ENCODE measurements around the gene CLDN7. TPM values are rescaled to one million over a fixed set of nuclear protein-coding genes. Genes with fewer than 3 reads are reported as not detected.
A peak's percentile ranks its signal among the peaks of the same experiment; 100 is the strongest.

The CLDN7 gene
- total RNA-seq, 4 donors from 2014 or later, result 1.4 to 16.9 (median 4.7) TPM; not detected in 1

GRCh38 chr17:7281953-7282751 lies 19.9 kb upstream of the CLDN7 start:
- peak; percentile 14 for ATAC-seq
- peaks cover 0 to 37% of the 10 kb centered on the region in 2 donors for H3K36me3 ChIP-seq
- H3K9me3 ChIP-seq, result no peaks in the 10 kb centered on the region
- H3K4me1 ChIP-seq, result peaks cover 0 to 69% (median 24%) of the 10 kb centered on the region in 3 donors
- peak overlapping the region; percentile 53 to 86 for H3K4me3 ChIP-seq
- 3 to 5% methylated on average over 6 to 10 of the region's 43 CpGs for WGBS, 2 donors (ENCODE audit: low coverage in 1 of 2)
- H3K27ac ChIP-seq, result peak overlapping the region; percentile 81 to 98 (median 96)
- TF ChIP-seq POLR2AphosphoS5 (IDR thresholded peaks at IDR 0.05) (peak; percentile 80), EP300 (IDR thresholded peaks at IDR 0.05) (no peak), POLR2A (IDR thresholded peaks at IDR 0.05) (peak in 1 of 2 donors; percentile 36)
- no peaks in the 10 kb centered on the region for H3K27me3 ChIP-seq

- peaks cover 0 to 31% of the 10 kb centered on the region in 2 donors for H3K36me3 ChIP-seq
- peak within 1 kb of the TSS; percentile 81 to 98 (median 96) for H3K27ac ChIP-seq
- peaks cover 0 to 61% (median 24%) of the 10 kb centered on the region in 3 donors for H3K4me1 ChIP-seq
- H3K9me3 ChIP-seq, result no peaks in the 10 kb centered on the region
- peak; percentile 88 for ATAC-seq
- TF ChIP-seq, protein P1, sequence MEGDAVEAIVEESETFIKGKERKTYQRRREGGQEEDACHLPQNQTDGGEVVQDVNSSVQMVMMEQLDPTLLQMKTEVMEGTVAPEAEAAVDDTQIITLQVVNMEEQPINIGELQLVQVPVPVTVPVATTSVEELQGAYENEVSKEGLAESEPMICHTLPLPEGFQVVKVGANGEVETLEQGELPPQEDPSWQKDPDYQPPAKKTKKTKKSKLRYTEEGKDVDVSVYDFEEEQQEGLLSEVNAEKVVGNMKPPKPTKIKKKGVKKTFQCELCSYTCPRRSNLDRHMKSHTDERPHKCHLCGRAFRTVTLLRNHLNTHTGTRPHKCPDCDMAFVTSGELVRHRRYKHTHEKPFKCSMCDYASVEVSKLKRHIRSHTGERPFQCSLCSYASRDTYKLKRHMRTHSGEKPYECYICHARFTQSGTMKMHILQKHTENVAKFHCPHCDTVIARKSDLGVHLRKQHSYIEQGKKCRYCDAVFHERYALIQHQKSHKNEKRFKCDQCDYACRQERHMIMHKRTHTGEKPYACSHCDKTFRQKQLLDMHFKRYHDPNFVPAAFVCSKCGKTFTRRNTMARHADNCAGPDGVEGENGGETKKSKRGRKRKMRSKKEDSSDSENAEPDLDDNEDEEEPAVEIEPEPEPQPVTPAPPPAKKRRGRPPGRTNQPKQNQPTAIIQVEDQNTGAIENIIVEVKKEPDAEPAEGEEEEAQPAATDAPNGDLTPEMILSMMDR (IDR thresholded peaks at IDR 0.05), result peak in 1 of 4 experiments; percentile 23
- TF ChIP-seq POLR2AphosphoS5 (IDR thresholded peaks at IDR 0.05) (peak; percentile 84), POLR2A (IDR thresholded peaks at IDR 0.05) (peak; percentile 78 to 86), EP300 (IDR thresholded peaks at IDR 0.05) (no peak)
- WGBS, 2 donors (ENCODE audit: low coverage in 1 of 2), result no CpG with 5 or more reads among the region's 71 CpGs
- H3K27me3 ChIP-seq, result no peaks in the 10 kb centered on the region
- peak within 1 kb of the TSS; percentile 53 to 86 for H3K4me3 ChIP-seq
Measured at GRCh38 chr17:7281074-7281952, 19.0 kb upstream of the CLDN7 start, which contains the start of gene SLC2A4. Gene SLC2A4 (plus strand): TSS chr17:7281718. CDS start chr17:7281935, 217 bp downstream.

DNA sequence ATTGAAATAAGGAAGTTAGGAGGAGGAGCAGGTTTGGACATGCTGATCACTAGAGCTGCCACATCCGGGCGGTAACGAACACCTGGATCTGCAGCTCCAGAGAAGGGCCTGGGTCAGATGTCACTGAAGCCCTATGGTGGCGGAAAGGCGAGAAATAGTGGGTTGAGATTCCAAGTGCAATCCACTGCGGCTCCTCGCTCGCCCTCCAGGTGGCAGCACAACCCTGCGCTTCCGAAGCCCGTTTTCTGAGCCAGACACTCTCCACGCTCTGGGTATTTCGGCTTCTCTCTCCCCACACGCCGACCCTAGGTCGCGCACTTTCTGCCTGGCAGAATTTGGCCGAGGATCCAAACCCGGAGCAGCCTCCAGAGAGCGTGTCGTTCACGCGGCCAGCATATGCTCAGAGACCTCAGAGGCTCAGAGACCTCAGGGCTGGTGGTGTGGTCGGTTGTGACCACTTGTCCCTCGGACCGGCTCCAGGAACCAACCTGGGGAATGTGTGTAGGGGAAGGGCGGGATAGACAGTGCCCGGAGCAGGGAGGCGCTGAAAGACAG lies 18.3 kb upstream of the CLDN7 start:
- peaks cover 0 to 54% (median 24%) of the 10 kb centered on the region in 3 donors for H3K4me1 ChIP-seq
- peak; percentile 70 for ATAC-seq
- no peaks in the 10 kb centered on the region for H3K9me3 ChIP-seq
- H3K27ac ChIP-seq, result peak overlapping the region; percentile 79 to 98 (median 96)
- peak overlapping the region; percentile 22 to 86 for H3K4me3 ChIP-seq
- TF ChIP-seq, protein P1 (IDR thresholded peaks at IDR 0.05), result peak in 3 of 4 experiments; percentile 97 to 99 (median 98)
- TF ChIP-seq POLR2A (IDR thresholded peaks at IDR 0.05) (no peak), POLR2AphosphoS5 (IDR thresholded peaks at IDR 0.05) (peak; percentile 51)
- no peaks in the 10 kb centered on the region for H3K27me3 ChIP-seq
- H3K36me3 ChIP-seq, result peaks cover 0 to 24% of the 10 kb centered on the region in 2 donors
- 0% methylated on average over 3 to 17 of the region's 29 CpGs for WGBS, 2 donors (ENCODE audit: low coverage in 1 of 2)

GRCh38 chr17:7279448-7279847 lies 17.2 kb upstream of the CLDN7 start:
- H3K4me1 ChIP-seq, result peaks cover 0 to 42% (median 17%) of the 10 kb centered on the region in 3 donors
- no peak overlapping the region for H3K4me3 ChIP-seq
- 74 to 87% methylated on average over 8 of the region's 8 CpGs for WGBS, 2 donors (ENCODE audit: low coverage in 1 of 2)
- H3K9me3 ChIP-seq, result no peaks in the 10 kb centered on the region
- H3K27me3 ChIP-seq, result no peaks in the 10 kb centered on the region
- no peak for TF ChIP-seq POLR2AphosphoS5 (IDR thresholded peaks at IDR 0.05)
- TF ChIP-seq EP300 (IDR thresholded peaks at IDR 0.05), result no peak
- H3K36me3 ChIP-seq, result peaks cover 0 to 12% of the 10 kb centered on the region in 2 donors
- H3K27ac ChIP-seq, result no peak overlapping the region
- no peak for ATAC-seq

DNA sequence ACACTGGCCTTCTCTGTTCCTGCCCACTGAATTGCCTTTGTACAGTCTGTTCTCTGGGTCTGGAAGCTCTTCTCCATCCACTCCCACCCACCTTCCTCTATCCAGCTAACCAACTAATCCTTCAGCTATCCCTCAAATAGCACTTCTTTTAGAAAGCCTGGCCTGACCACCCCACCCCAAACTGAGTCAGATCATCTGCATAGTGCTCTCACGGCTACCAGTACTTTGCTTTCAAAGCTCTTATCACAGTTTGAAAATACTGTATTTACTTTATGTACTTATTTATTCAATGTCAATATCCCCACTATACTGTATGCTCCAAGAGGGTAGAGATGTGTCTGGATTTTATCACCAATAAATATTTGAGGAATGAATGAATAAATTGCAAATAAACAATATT lies 4.5 kb upstream of the CLDN7 start:
- H3K27me3 ChIP-seq, result peaks cover 65% of the 10 kb centered on the region
- H3K4me1 ChIP-seq, result peaks cover 0 to 17% (median 11%) of the 10 kb centered on the region in 3 donors
- no peak for ATAC-seq
- H3K9me3 ChIP-seq, result no peaks in the 10 kb centered on the region
- TF ChIP-seq, protein P1 (IDR thresholded peaks at IDR 0.05), result no peak
- TF ChIP-seq POLR2AphosphoS5 (IDR thresholded peaks at IDR 0.05) (no peak), EP300 (IDR thresholded peaks at IDR 0.05) (no peak), POLR2A (IDR thresholded peaks at IDR 0.05) (no peak)
- no peak overlapping the region for H3K27ac ChIP-seq
- WGBS, 2 donors (ENCODE audit: low coverage in 1 of 2), result 29 to 71% methylated on average over 1 of the region's 1 CpG
- no peak overlapping the region for H3K4me3 ChIP-seq
- no peaks in the 10 kb centered on the region for H3K36me3 ChIP-seq

Data from gastroesophageal sphincter (tissue), 4 donors.